Neural progenitor cell (in vitro differentiated cells): ENCODE results near the gene HDAC8. TPM values are rescaled to one million over a fixed set of nuclear protein-coding genes. Genes with fewer than 3 reads are reported as not detected.

Experiments
- DNase-seq: peaks from one replicate; pipeline ENCODE4 v3.0.0-alpha.2; 2016; ENCODE audit warnings: low spot score
- H2AFZ ChIP-seq: fragments of 200-600 bp; sonication (generic); replicated peaks from 2 replicates; pipeline ENCODE4 v1.6.1; 2016; ENCODE audit warnings: antibody characterized with exemption
- H3F3A ChIP-seq: fragments of 200-600 bp; sonication (generic); 2 replicates; pipeline ENCODE4 v1.6.1; 2016; ENCODE audit warnings: antibody characterized with exemption, low read depth
- H3K27ac ChIP-seq: fragments of 200-600 bp; sonication (generic); 2 replicates; pipeline ENCODE4 v1.5.1; 2016; ENCODE audit warnings: mild to moderate bottlenecking
- H3K27me3 ChIP-seq: fragments of 200-600 bp; sonication (generic); 2 replicates; pipeline ENCODE4 v1.6.1; 2016; ENCODE audit warnings: mild to moderate bottlenecking, moderate library complexity
- H3K36me3 ChIP-seq: fragments of 200-600 bp; sonication (generic); 2 replicates; pipeline ENCODE4 v1.5.1; 2016
- H3K4me1 ChIP-seq: fragments of 200-600 bp; sonication (generic); 2 replicates; pipeline ENCODE4 v1.6.1; 2016; ENCODE audit warnings: mixed run types
- H3K4me2 ChIP-seq: fragments of 200-600 bp; sonication (generic); 2 replicates; pipeline ENCODE4 v1.6.1; 2016
- H3K4me3 ChIP-seq: fragments of 200-600 bp; sonication (generic); 2 replicates; pipeline ENCODE4 v1.5.1; 2016
- H3K79me2 ChIP-seq: fragments of 200-600 bp; sonication (generic); 2 replicates; pipeline ENCODE4 v1.6.1; 2016; ENCODE audit warnings: low read depth
- H3K9ac ChIP-seq: fragments of 200-600 bp; sonication (generic); 2 replicates; pipeline ENCODE4 v1.6.1; 2016
- H3K9me3 ChIP-seq: fragments of 200-600 bp; sonication (generic); 2 replicates; pipeline ENCODE4 v1.5.1; 2016; ENCODE audit warnings: low read depth
- H4K20me1 ChIP-seq: fragments of 200-600 bp; sonication (generic); 2 replicates; pipeline ENCODE4 v1.6.1; 2016; ENCODE audit warnings: low read depth
- H3K27ac Mint-ChIP-seq: 3 replicates; pipeline ENCODE4 v1.8.0; 2021; ENCODE audit warnings: mixed read lengths
- H3K27me3 Mint-ChIP-seq: 2 replicates; pipeline ENCODE4 v1.8.0; 2022; ENCODE audit warnings: low read depth, mild to moderate bottlenecking, inconsistent platforms, moderate library complexity, mixed read lengths; ENCODE audit not compliant: insufficient read depth
- H3K36me3 Mint-ChIP-seq: 3 replicates; pipeline ENCODE4 v1.8.0; 2021; ENCODE audit warnings: mixed read lengths
- H3K4me1 Mint-ChIP-seq: 3 replicates; pipeline ENCODE4 v1.8.0; 2021; ENCODE audit warnings: mixed read lengths
- H3K4me3 Mint-ChIP-seq: 3 replicates; pipeline ENCODE4 v1.8.0; 2021; ENCODE audit warnings: mild to moderate bottlenecking, moderate library complexity, mixed read lengths
- H3K9me3 Mint-ChIP-seq: 3 replicates; pipeline ENCODE4 v1.8.0; 2020; ENCODE audit warnings: mixed read lengths
- CTCF ChIP-seq: fragments of 200-600 bp; sonication (generic); IDR thresholded peaks from 2 replicates; pipeline ENCODE4 v1.5.1; 2017; ENCODE audit warnings: antibody characterized with exemption, mild to moderate bottlenecking
- EZH2 ChIP-seq: fragments of 200-600 bp; sonication (generic); IDR thresholded peaks from 2 replicates; pipeline ENCODE4 v1.6.1; 2017; ENCODE audit warnings: antibody characterized with exemption, mild to moderate bottlenecking, moderate library complexity
- EZH2phosphoT487 ChIP-seq: fragments of 200-600 bp; sonication (generic); IDR thresholded peaks from 2 replicates; pipeline ENCODE4 v1.6.1; 2017; ENCODE audit warnings: antibody characterized with exemption
- total RNA-seq: library from RNA; depleted of rRNA; stranded (reverse); fragments of >200 nt; gene quantifications from 2 replicates; pipeline ENCODE4 v1.2.3, GENCODE V29; 2015; ENCODE audit warnings: low replicate concordance

HDAC8 gene
- 28.4 and 37.8 TPM in 2 replicates for total RNA-seq

GRCh38 chrX:72572248-72573157 lies at the start of gene HDAC8:
TSS of gene HDAC8 (minus strand) at chrX:72572843. CDS start at chrX:72572761, 82 bp downstream.
- peak within 1 kb of the TSS; percentile 96 for H3K27ac Mint-ChIP-seq

GRCh38 chrX:72621625-72622485 lies 49.2 kb upstream of the HDAC8 start:
- TF ChIP-seq EZH2 (no peak), CTCF (no peak), EZH2phosphoT487 (no peak)
- Histone ChIP-seq H3K79me2 (no peaks in the 10 kb centered on the region), H3K9ac (no peak overlapping the region), H2AFZ (no peak overlapping the region), H3K27ac (no peak overlapping the region), H4K20me1 (no peaks in the 10 kb centered on the region), H3K4me3 (no peak overlapping the region), H3K4me2 (no peak overlapping the region), H3K36me3 (no peaks in the 10 kb centered on the region), H3K9me3 (no peaks in the 10 kb centered on the region), H3F3A (no peaks in the 10 kb centered on the region), H3K4me1 (no peaks in the 10 kb centered on the region), H3K27me3 (no peaks in the 10 kb centered on the region)
- no peak for DNase-seq
- H3K9me3 Mint-ChIP-seq = no peaks in the 10 kb centered on the region
- H3K36me3 Mint-ChIP-seq = no peaks in the 10 kb centered on the region
- no peaks in the 10 kb centered on the region for H3K27me3 Mint-ChIP-seq
- H3K4me3 Mint-ChIP-seq = no peak overlapping the region
- no peaks in the 10 kb centered on the region for H3K4me1 Mint-ChIP-seq
- H3K27ac Mint-ChIP-seq = no peak overlapping the region

More at GRCh38 chrX:72572248-72573157, at the start of gene HDAC8:
- DNase-seq = peak; percentile 78
- Mint-ChIP-seq H3K4me1 (peaks cover 2% of the 10 kb centered on the region), H3K4me3 (peak within 1 kb of the TSS; percentile 94), H3K9me3 (no peaks in the 10 kb centered on the region), H3K27me3 (no peaks in the 10 kb centered on the region), H3K36me3 (peaks cover 2% of the 10 kb centered on the region)
- Histone ChIP-seq H3K4me2 (peak within 1 kb of the TSS; percentile 72), H3K27me3 (no peaks in the 10 kb centered on the region), H4K20me1 (no peaks in the 10 kb centered on the region), H2AFZ (peak within 1 kb of the TSS; percentile 99), H3K9me3 (no peaks in the 10 kb centered on the region), H3F3A (no peaks in the 10 kb centered on the region), H3K36me3 (no peaks in the 10 kb centered on the region), H3K4me3 (peak within 1 kb of the TSS; percentile 86), H3K27ac (no peak within 1 kb of the TSS), H3K79me2 (peaks cover 8% of the 10 kb centered on the region), H3K4me1 (no peaks in the 10 kb centered on the region), H3K9ac (peak within 1 kb of the TSS; percentile 86)
- TF ChIP-seq EZH2phosphoT487 (no peak), EZH2 (no peak), CTCF (no peak)

- Histone ChIP-seq H3K79me2 (no peaks in the 10 kb centered on the region), H3F3A (no peaks in the 10 kb centered on the region), H3K4me3 (no peak overlapping the region), H3K36me3 (no peaks in the 10 kb centered on the region), H2AFZ (no peak overlapping the region), H4K20me1 (no peaks in the 10 kb centered on the region), H3K9me3 (no peaks in the 10 kb centered on the region), H3K4me2 (no peak overlapping the region), H3K27ac (no peak overlapping the region), H3K4me1 (no peaks in the 10 kb centered on the region), H3K27me3 (no peaks in the 10 kb centered on the region), H3K9ac (no peak overlapping the region)
- Mint-ChIP-seq H3K36me3 (no peaks in the 10 kb centered on the region), H3K27ac (no peak overlapping the region), H3K27me3 (no peaks in the 10 kb centered on the region), H3K4me3 (no peak overlapping the region), H3K9me3 (no peaks in the 10 kb centered on the region), H3K4me1 (no peaks in the 10 kb centered on the region)
- DNase-seq = no peak
- TF ChIP-seq EZH2phosphoT487 (no peak), CTCF (no peak), EZH2 (no peak)
These were observed 48.5 kb upstream of the HDAC8 start for GRCh38 chrX:72621163-72621562.
